GM12864 (cell line): ENCODE data around the gene CYSLTR1.
"Not testable (repeated sequence)": the region's sequence is repeated elsewhere in the genome, so short reads cannot be mapped to it uniquely, and the experiment has no call there.

Source experiments
- DNase-seq: peaks from one replicate; pipeline ENCODE4 v3.0.0-alpha.2; 2011; ENCODE audit warnings: low read depth
- H3K4me3 ChIP-seq: 2 replicates; pipeline ENCODE4 v1.5.1; 2011; ENCODE audit warnings: mild to moderate bottlenecking, low read depth, low read length, control low read depth
- CTCF ChIP-seq: IDR thresholded peaks from 2 replicates; pipeline ENCODE4 v1.5.1; 2011; ENCODE audit warnings: low read depth, mild to moderate bottlenecking, moderate library complexity, low read length, control low read depth, inconsistent platforms; ENCODE audit errors: missing control alignments

The CYSLTR1 gene

GRCh38 chrX:78316265-78316664 is 11.1 kb downstream of the CYSLTR1 start:
- H3K4me3 ChIP-seq, result no peak overlapping the region
- no peak for DNase-seq
- no peak for TF ChIP-seq CTCF

- no peak overlapping the region for H3K4me3 ChIP-seq
- TF ChIP-seq CTCF, result no peak
- DNase-seq, result no peak
Observed at GRCh38 chrX:78315745-78316144, 11.7 kb downstream of the CYSLTR1 start.

- no peak overlapping the region for H3K4me3 ChIP-seq
- no peak for TF ChIP-seq CTCF
- no peak for DNase-seq
Observed at GRCh38 chrX:78314561-78314960, 12.8 kb downstream of the CYSLTR1 start.

- DNase-seq, result no peak
- TF ChIP-seq CTCF, result no peak
- H3K4me3 ChIP-seq, result no peak overlapping the region
Observed at GRCh38 chrX:78313526-78313925, 13.9 kb downstream of the CYSLTR1 start.

DNA sequence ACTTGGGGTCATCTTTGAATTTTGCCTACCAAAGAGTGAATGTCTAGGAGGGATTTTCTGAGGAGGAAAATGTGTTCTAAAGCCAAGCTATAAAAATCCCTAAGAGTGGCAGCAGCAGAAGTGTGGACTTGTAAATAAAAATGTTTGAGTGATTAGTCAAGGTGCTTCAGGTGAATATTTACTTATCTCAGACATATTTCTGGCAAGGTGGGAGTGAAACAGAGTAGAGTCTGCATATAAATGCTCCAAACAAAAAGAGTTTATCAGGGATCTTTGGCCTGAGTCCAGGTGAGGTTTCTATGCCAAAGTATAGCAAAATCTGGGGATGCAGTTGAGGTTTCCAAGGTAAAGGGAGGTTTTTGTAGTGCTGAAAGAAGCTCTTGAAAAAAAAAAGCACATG is 19.7 kb downstream of the CYSLTR1 start:
- DNase-seq, result no peak
- TF ChIP-seq CTCF, result no peak
- H3K4me3 ChIP-seq, result no peak overlapping the region

DNA sequence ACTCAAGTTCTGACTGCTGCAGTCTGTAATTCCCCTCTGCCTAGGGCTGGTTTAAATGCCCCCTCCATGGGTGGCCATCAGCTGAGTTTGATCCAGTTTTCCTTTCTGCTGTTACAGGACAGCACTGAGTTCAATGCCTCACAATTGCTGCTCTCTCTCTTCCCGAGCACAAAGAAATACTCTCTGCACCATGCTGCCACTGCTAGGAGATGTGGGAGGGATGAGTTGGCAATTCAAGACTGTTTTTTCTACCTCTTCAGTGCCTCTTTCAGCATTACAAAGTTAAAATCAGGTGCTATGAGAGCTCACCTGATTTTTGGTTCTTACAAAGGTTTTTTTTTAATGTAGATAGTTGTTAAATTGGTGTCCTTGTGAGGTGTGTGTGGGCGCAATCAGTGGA is 24.3 kb downstream of the CYSLTR1 start:
- TF ChIP-seq CTCF, result no peak
- DNase-seq, result no peak
- H3K4me3 ChIP-seq, result no peak overlapping the region

- not testable (repeated sequence) for DNase-seq, H3K4me3 ChIP-seq
Observed at GRCh38 chrX:78300933-78301332, 26.5 kb downstream of the CYSLTR1 start.

GRCh38 chrX:78283511-78283910 is 43.9 kb downstream of the CYSLTR1 start:
- DNase-seq, result no peak
- no peak for TF ChIP-seq CTCF
- H3K4me3 ChIP-seq, result no peak overlapping the region
